ENCODE measurements around the gene BECN2.
"Not testable (repeated sequence)": the region's sequence is repeated elsewhere in the genome, so short reads cannot be mapped to it uniquely, and the experiment has no call there.

The BECN2 gene

GRCh38 chr1:241979071-241979470, 21.5 kb downstream of the BECN2 start:
- DNase-seq (ENCODE audit: low spot score) = no peak

GRCh38 chr1:241979926-241980325, 22.4 kb downstream of the BECN2 start:
- DNase-seq (ENCODE audit: low spot score) = no peak

- peak; percentile 71 for DNase-seq (ENCODE audit: low spot score)
Measured at GRCh38 chr1:241985787-241986186, 28.2 kb downstream of the BECN2 start.

- not testable (repeated sequence) for DNase-seq (ENCODE audit: low spot score)
Measured at GRCh38 chr1:241988389-241988930, 30.9 kb downstream of the BECN2 start.

GRCh38 chr1:241990040-241990439, 32.5 kb downstream of the BECN2 start:
- no peak for DNase-seq (ENCODE audit: low spot score)

- DNase-seq (ENCODE audit: low spot score) = no peak
Measured at GRCh38 chr1:241992734-241993133, 35.2 kb downstream of the BECN2 start.

- DNase-seq (ENCODE audit: low spot score) = no peak
Measured at GRCh38 chr1:241994171-241994570, 36.6 kb downstream of the BECN2 start.

- no peak for DNase-seq (ENCODE audit: low spot score)
Measured at GRCh38 chr1:241997401-241997998, 39.9 kb downstream of the BECN2 start.

- peak; percentile 74 for DNase-seq (ENCODE audit: low spot score)
Measured at GRCh38 chr1:241998412-241998921, 40.9 kb downstream of the BECN2 start.

- no peak for DNase-seq (ENCODE audit: low spot score)
Measured at GRCh38 chr1:241999026-241999425, 41.5 kb downstream of the BECN2 start, which contains the start of gene MAP1LC3C. MAP1LC3C (minus strand) TSS chr1:241999098; CDS start chr1:241999008, 90 bp downstream.

GRCh38 chr1:242000434-242000833, 42.9 kb downstream of the BECN2 start:
- no peak for DNase-seq (ENCODE audit: low spot score)

GRCh38 chr1:242002072-242002471, 44.5 kb downstream of the BECN2 start:
- DNase-seq (ENCODE audit: low spot score) = no peak

GRCh38 chr1:242002510-242002909, 44.9 kb downstream of the BECN2 start:
- DNase-seq (ENCODE audit: low spot score) = no peak

- no peak for DNase-seq (ENCODE audit: low spot score)
Measured at GRCh38 chr1:242004751-242005495, 47.4 kb downstream of the BECN2 start.

GRCh38 chr1:242005866-242006535, 48.4 kb downstream of the BECN2 start:
- no peak for DNase-seq (ENCODE audit: low spot score)

GRCh38 chr1:242006976-242007375, 49.4 kb downstream of the BECN2 start:
- DNase-seq (ENCODE audit: low spot score) = no peak

Data from D341Med (cell line).